Caco-2 (cell line): ENCODE data around the gene FNDC3B. TPM values are rescaled to one million over a fixed set of nuclear protein-coding genes. Genes with fewer than 3 reads are reported as not detected.

Experiments used
- BruUV-seq: library from RNA; stranded (reverse); fragments of 400-500 nt; replicated peaks from 2 replicates; lab custom pipeline; 2021; lab: Mats Ljungman, UMichigan
- CTCF ChIA-PET: fragments of 300-600 bp; sonication (Branson Sonifier 250); formaldehyde crosslinking; loops from one replicate; lab custom pipeline; 2022; ENCODE audit warnings: antibody characterized with exemption; lab: Charles Lee
- POLR2A ChIA-PET: fragments of 300-600 bp; sonication (Branson Sonifier 250); formaldehyde crosslinking; loops from one replicate; lab custom pipeline; 2022; ENCODE audit warnings: antibody characterized with exemption; lab: Charles Lee
- DNase-seq, 2 experiments: peaks; one replicate each; pipeline versions ENCODE4 v3.0.0 to v3.0.0-alpha.2; 2020 to 2022
- H3K27me3 ChIP-seq: replicated peaks from 2 replicates; pipeline ENCODE4 v1.6.0; 2011; ENCODE audit warnings: low read length; ENCODE audit not compliant: control insufficient read depth, insufficient read depth
- H3K36me3 ChIP-seq: 2 replicates; pipeline ENCODE4 v1.5.1; 2011; ENCODE audit warnings: low read length; ENCODE audit not compliant: control insufficient read depth, insufficient read depth
- H3K4me1 ChIP-seq: fragments of 250-450 bp; sonication (Bioruptor Pico); 2 replicates; pipeline ENCODE4 v1.5.1; 2020; ENCODE audit warnings: mild to moderate bottlenecking
- H3K4me3 ChIP-seq: 2 replicates; pipeline ENCODE4 v1.5.1; 2011; ENCODE audit warnings: low read depth, mild to moderate bottlenecking, control low read depth, low read length
- H3K9me3 ChIP-seq: fragments of 250-450 bp; sonication (Bioruptor Pico); 2 replicates; pipeline ENCODE4 v1.5.1; 2020; ENCODE audit warnings: mild to moderate bottlenecking, moderate library complexity
- H3K27ac Mint-ChIP-seq: one replicate; pipeline ENCODE4 v1.8.0; 2022; ENCODE audit warnings: mixed read lengths; ENCODE audit not compliant: unreplicated experiment
- H3K27me3 Mint-ChIP-seq: one replicate; pipeline ENCODE4 v1.8.0; 2022; ENCODE audit warnings: mixed read lengths; ENCODE audit not compliant: insufficient read depth, unreplicated experiment
- H3K36me3 Mint-ChIP-seq: one replicate; pipeline ENCODE4 v1.8.0; 2022; ENCODE audit warnings: mild to moderate bottlenecking, mixed read lengths; ENCODE audit not compliant: insufficient read depth, unreplicated experiment
- H3K4me1 Mint-ChIP-seq: one replicate; pipeline ENCODE4 v1.8.0; 2022; ENCODE audit warnings: low read depth, mixed read lengths; ENCODE audit not compliant: unreplicated experiment
- H3K4me3 Mint-ChIP-seq: one replicate; pipeline ENCODE4 v1.8.0; 2022; ENCODE audit warnings: mild to moderate bottlenecking, moderate library complexity, mixed read lengths; ENCODE audit not compliant: unreplicated experiment
- H3K9me3 Mint-ChIP-seq: one replicate; pipeline ENCODE4 v1.8.0; 2022; ENCODE audit warnings: mixed read lengths; ENCODE audit not compliant: unreplicated experiment
- intact Hi-C: fragments of 100-400 bp; cut with micrococcal nuclease; formaldehyde crosslinking; loops from one replicate; pipeline ENCODE4 v1.10.0; 2022; ENCODE audit not compliant: unreplicated experiment
- total RNA-seq: library from RNA; stranded (reverse); gene quantifications from 2 replicates; pipeline ENCODE4 v1.2.3, GENCODE V29; 2022
- TF ChIP-seq, protein P1 (sequence below), 2 experiments: fragments of 200-600 bp in 1 of 2; IDR thresholded peaks; 1 replicate in 1 of 2; 2 replicates in 1 of 2; pipeline versions ENCODE4 v1.5.1 to v1.8.0; 2011 to 2022; ENCODE audit warnings: antibody characterized with exemption in 1 of 2, control low read depth in 1 of 2, inconsistent platforms in 1 of 2, low read depth in 1 of 2, low read length in 1 of 2, mild to moderate bottlenecking in 1 of 2, moderate library complexity in 1 of 2; ENCODE audit not compliant: insufficient read depth in 1 of 2, severe bottlenecking in 1 of 2, unreplicated experiment in 1 of 2

Gene FNDC3B
- total RNA-seq, 1 experiment from 2014 or later = 59.8 TPM

DNA sequence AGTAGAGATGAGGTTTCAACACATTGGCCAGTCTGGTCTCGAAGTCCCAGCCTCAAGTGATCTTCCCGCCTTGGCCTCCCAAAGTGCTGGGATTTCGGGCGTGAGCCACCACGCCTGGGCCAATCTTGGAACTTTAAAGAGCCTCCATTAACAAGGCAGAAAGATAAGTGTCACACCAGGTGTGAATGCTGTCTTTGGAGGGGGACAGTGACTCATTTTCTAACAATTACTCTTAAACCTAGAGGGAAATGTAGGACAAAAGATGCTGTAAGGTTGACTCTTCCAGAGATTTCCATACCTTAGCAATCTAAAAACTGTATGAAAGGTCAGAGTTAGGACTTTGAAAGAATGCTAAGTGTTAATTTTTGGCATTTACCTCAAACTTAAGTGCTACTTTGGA lies 84.9 kb downstream of the FNDC3B start:
- H3K36me3 ChIP-seq = peaks cover 4% of the 10 kb centered on the region; the same call in 1 of the 2 replicates
- H3K4me3 ChIP-seq = no peak overlapping the region
- no peaks in the 10 kb centered on the region for H3K27me3 Mint-ChIP-seq
- ChIA-PET CTCF (no interaction called here), POLR2A (no interaction called here)
- H3K4me1 ChIP-seq = peaks cover 50% of the 10 kb centered on the region
- no peak overlapping the region for H3K4me3 Mint-ChIP-seq
- no peaks in the 10 kb centered on the region for H3K27me3 ChIP-seq
- H3K4me1 Mint-ChIP-seq = peaks cover 42% of the 10 kb centered on the region
- H3K9me3 Mint-ChIP-seq = no peaks in the 10 kb centered on the region
- H3K36me3 Mint-ChIP-seq = peaks cover 21% of the 10 kb centered on the region
- H3K9me3 ChIP-seq = no peaks in the 10 kb centered on the region
- no peak overlapping the region for H3K27ac Mint-ChIP-seq
- BruUV-seq = no TSS peak
- TF ChIP-seq, protein P1, sequence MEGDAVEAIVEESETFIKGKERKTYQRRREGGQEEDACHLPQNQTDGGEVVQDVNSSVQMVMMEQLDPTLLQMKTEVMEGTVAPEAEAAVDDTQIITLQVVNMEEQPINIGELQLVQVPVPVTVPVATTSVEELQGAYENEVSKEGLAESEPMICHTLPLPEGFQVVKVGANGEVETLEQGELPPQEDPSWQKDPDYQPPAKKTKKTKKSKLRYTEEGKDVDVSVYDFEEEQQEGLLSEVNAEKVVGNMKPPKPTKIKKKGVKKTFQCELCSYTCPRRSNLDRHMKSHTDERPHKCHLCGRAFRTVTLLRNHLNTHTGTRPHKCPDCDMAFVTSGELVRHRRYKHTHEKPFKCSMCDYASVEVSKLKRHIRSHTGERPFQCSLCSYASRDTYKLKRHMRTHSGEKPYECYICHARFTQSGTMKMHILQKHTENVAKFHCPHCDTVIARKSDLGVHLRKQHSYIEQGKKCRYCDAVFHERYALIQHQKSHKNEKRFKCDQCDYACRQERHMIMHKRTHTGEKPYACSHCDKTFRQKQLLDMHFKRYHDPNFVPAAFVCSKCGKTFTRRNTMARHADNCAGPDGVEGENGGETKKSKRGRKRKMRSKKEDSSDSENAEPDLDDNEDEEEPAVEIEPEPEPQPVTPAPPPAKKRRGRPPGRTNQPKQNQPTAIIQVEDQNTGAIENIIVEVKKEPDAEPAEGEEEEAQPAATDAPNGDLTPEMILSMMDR (IDR thresholded peaks at IDR 0.05; ENCODE audit: insufficient read depth in 1 of 2, low read depth in 1 of 2, low read length in 1 of 2, severe bottlenecking in 1 of 2, unreplicated experiment in 1 of 2) = no peak
- intact Hi-C loops = no loop called here
- DNase-seq = no peak

DNA sequence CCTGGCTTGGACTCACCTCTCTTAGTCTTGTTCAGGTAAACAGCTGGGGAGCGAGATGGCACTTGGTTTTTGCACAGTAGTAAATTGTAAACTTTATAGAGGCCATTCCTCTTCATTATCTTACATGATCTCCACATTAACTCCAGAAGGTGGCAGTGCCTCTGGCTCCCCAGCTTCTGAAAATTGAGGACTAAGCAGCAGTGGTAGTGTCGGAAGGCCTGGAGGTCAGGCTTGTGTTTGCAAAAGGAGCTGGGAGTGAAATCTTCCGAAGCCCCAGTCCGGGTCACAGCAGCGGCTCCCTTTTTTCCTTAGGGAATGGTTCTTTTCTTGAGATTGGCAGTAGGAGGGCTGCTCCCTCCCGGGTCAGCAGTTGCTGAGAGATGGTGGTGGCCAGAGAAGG lies 85.7 kb downstream of the FNDC3B start:
- intact Hi-C loops = no loop called here
- Histone ChIP-seq H3K27me3 (no peaks in the 10 kb centered on the region), H3K9me3 (no peaks in the 10 kb centered on the region), H3K4me1 (peaks cover 48% of the 10 kb centered on the region), H3K36me3 (peaks cover 4% of the 10 kb centered on the region; the same call in 1 of the 2 replicates), H3K4me3 (no peak overlapping the region)
- DNase-seq = no peak
- Mint-ChIP-seq H3K36me3 (peaks cover 24% of the 10 kb centered on the region), H3K27ac (no peak overlapping the region), H3K4me3 (no peak overlapping the region), H3K9me3 (no peaks in the 10 kb centered on the region), H3K4me1 (peaks cover 42% of the 10 kb centered on the region), H3K27me3 (no peaks in the 10 kb centered on the region)
- CTCF ChIA-PET = no interaction called here
- POLR2A ChIA-PET = no interaction called here
- TF ChIP-seq, protein P1 (IDR thresholded peaks at IDR 0.05; ENCODE audit: insufficient read depth in 1 of 2, low read depth in 1 of 2, low read length in 1 of 2, severe bottlenecking in 1 of 2, unreplicated experiment in 1 of 2) = no peak
- BruUV-seq = no TSS peak

DNA sequence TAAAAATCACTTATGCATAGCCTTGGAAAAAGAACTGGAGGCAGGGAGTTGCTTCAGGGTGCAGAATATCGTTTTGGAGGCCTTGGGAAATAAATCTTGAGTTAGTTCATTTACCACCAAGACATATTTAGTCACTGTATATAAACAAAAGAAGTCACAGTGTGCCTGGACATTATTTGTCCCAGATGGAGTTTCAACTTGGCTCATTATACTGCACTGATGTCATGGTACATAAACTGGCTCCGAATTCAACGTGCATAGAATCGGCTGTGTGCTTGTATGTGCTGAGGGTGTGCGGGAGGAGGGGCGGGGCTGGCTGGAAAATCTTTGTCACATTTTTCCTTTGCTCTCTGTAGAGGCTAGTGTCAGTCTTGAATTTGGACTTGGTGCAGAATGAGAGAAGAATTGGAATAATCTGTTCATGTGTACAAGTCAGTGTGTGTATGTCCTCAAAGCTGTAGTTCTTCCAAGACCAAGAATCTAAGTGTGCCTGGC lies 86.6 kb downstream of the FNDC3B start:
- no peak overlapping the region for H3K27ac Mint-ChIP-seq
- Histone ChIP-seq H3K27me3 (no peaks in the 10 kb centered on the region), H3K4me1 (peaks cover 52% of the 10 kb centered on the region), H3K9me3 (no peaks in the 10 kb centered on the region), H3K36me3 (peaks cover 4% of the 10 kb centered on the region; the same call in 1 of the 2 replicates), H3K4me3 (no peak overlapping the region)
- H3K36me3 Mint-ChIP-seq = peaks cover 32% of the 10 kb centered on the region
- DNase-seq = no peak
- POLR2A ChIA-PET = interaction anchor here (0.9 kb wide), 1 partner anchor 87 kb away, joined by 3 read pairs; the partner anchor contains the start of gene FNDC3B
- H3K4me1 Mint-ChIP-seq = peaks cover 46% of the 10 kb centered on the region
- TF ChIP-seq, protein P1 (IDR thresholded peaks at IDR 0.05; ENCODE audit: insufficient read depth in 1 of 2, low read depth in 1 of 2, low read length in 1 of 2, severe bottlenecking in 1 of 2, unreplicated experiment in 1 of 2) = no peak
- H3K9me3 Mint-ChIP-seq = no peaks in the 10 kb centered on the region
- no peak overlapping the region for H3K4me3 Mint-ChIP-seq
- no peaks in the 10 kb centered on the region for H3K27me3 Mint-ChIP-seq
- CTCF ChIA-PET = no interaction called here
- intact Hi-C loops = no loop called here
- BruUV-seq = no TSS peak
